NCI-H748 (cell line): Measurements from ENCODE around the gene SH3TC1.
A peak's percentile ranks its signal among the peaks of the same experiment; 100 is the strongest.

ENCODE experiments used
- DNase-seq: peaks from one replicate; lab custom pipeline; 2025; ENCODE audit not compliant: unreplicated experiment; lab: John Stamatoyannopoulos, UW

SH3TC1 gene

DNA sequence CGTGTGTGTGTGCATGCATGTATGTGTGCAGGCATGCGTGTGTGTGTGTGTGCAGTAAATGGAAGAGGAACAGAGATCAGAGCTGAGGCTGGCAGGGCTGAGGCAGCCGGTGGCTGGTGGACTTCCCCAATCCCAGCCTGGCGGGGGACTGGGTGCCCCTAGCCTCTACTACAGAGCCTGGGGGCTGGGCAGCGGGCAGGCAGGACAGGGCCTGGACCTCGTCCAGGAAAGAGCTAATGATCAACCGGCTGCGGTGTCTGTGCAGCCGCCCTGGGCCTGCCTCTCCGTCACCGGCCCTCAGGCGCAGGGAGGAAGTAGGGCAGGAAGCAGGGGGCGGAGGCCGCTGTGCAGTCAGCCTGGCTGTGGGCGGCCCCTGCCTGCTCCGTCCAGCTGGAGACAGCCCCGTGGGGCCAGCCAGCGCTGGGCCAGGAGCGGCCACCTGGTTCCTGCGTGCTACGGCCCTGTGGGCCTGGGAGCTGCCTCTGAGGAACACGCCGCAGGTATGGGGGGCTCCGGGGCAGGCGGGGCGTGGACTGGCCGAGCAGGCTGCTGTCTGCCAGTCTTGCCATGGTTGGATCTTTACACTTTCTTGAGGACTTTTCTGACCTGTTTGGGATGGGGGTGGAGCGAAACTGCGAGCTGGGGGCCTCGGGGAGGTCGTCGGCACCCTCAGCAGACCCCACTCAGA, at the start of gene SH3TC1:
TSS of gene SH3TC1 (plus strand) at position 385 of the 688 bp plus-strand sequence. CDS start 5,905 bp downstream, outside the sequence.
- DNase-seq: no peak

DNA sequence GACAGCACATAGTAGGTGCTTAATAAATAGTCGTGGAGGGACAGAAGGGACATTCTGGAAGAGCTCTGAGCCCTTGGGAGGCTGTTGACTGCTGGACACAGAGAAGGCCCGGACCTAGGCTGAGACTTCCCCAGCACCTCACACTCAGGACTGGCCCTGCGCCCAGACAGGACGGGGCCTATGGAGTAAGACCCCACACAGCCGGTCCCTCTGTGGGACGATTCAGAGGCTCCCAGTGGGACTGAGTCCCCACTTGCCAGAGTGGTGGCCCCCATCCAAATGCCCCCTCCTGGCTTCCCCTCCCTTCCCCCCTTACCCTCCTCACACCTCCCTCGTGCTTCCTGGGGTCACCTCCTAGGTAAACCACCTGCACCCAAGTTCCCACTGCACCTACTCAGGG, 49.4 kb upstream of the SH3TC1 start:
- DNase-seq: no peak

DNA sequence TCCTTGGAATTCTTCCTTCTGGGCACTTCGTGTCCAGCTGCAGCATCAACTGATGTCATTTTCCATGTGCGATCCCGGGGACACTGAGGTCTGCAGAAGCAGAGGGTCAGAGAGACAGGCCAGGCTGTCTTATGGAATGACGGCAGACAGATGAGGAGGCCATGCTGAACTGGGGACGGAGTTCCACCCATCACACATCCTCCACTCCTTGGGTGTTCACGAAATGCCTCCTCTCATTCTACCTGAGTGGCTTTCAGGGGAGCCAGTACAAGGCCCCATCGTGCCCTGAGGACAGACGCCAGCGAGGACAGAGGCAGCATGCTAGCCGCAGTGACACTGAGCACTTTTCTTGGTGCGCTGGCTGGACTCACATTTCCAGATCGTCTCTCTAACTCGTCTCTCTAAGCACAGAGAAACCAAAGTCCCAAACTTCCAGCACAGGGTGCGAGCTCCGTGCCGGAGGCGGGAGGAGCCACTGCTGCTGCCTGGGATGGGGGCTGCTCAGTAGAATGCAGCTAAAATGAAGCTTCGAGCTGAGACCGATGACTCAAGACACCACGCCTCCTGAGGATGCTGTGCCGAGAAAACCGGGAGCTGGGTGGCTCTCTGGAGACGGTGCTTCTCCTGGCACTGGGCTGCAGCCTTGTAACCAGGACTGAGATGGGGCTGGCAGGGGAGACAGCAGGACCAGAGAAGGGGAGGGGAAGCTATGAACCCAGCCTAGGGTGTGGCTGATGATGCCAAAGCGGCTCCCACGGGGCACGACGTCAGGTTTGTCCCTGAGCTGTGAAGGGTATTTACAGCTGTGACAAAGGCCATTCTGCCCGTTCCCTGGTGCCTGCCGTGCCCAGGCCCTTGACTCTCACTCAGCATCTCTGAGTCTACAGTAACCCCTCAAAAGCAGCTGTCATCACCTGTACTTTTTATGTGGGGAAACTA, 48.7 kb upstream of the SH3TC1 start:
- DNase-seq: no peak

DNA sequence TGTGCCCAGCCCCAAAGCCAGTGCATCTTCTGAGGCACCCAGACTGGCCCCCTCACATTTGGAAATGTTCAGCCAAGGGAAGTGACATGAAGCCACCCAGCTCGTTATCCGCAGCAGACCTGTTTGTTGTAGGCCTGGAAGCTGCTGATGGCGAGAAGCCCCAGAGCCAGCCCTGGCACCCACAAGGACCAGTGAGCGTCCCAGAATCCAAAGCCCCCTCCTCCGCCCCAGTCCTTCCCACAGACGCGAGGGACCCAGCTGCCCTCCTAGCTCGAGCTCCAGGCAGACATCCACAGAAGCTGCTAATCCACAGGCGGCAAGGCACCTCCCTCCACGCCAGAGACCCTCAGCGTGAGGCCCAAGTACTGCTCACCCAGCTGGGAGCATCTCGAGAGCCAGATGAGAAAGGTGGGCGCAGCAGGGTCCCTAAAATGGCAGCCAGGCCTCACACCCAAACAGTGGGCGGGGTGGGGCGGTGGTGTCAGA, 47.9 kb upstream of the SH3TC1 start:
- DNase-seq: no peak

DNA sequence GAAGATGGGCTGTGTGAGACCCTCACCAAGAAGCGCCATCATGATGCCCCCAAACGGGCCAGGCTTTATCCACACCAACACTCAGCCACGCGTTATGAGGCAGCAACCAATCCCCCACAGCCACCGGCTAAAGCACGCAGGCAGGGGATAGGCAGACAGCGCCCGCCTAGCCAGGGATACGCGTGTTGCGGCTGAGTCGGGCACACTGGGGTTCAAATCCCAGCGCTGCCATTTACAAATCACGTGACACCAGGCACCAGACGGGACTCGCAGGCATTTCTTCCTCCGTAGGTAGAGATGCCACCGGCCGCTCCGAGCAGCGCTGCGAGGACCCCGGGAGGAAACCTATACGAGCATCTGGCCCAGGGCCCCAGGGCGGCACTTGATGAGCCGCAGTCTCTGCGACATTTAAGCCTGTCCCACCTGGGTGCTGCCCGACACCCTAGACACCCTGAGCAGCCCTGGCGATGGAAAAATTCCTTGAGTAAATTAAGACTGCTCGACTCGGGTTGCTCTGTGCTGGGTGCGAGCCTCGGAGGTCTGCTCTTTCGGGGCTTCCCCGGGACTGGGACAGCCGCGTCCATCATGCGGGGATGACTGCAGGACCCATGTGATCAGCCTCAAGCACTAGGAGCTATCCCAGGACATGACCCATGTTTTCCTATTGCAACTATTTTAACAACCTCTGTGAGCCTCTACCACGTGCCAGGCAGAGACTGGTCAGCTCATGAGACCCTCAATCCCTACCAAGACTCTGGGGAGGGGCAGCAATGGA, 46.8 kb upstream of the SH3TC1 start:
- DNase-seq: no peak

DNA sequence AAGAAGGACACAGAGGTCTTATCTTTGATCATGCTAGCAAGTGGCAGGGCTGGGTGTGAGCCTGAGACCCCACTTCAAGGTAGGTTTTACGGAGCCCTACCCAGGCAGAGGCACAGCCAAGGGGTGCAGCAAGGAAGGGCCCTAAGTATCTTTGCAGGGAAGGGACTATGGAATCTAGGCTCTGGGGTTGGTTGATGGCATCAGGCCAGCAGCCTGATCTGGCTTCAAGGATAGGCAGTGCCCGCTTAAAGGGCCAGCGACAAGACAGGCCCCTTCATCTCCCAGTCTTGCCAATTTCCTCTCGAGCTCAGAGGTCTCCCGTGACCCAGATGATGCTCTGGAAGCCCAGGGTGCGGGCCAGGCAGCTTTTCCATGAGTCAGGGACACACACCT, 46.2 kb upstream of the SH3TC1 start:
- no peak for DNase-seq

DNA sequence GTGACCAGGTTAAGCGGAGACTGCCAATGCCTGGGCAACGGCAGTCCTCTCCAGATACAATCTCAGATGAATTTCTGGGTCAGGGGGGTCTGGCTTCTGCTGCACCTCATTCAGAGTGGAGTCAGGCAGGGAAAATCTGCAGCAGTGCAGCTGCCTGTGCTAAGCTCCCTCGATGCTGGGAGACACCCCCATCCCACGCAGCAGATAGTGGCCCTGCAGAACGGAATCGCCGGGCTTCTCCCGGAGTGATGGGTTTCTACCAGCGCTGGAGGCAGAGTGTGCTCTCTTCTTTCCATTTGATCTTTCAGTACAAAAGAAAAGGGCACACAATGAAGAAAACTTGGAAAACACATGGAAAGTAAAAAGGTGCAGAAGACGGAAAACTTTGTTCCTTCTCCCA, 45.6 kb upstream of the SH3TC1 start:
- DNase-seq: no peak

DNA sequence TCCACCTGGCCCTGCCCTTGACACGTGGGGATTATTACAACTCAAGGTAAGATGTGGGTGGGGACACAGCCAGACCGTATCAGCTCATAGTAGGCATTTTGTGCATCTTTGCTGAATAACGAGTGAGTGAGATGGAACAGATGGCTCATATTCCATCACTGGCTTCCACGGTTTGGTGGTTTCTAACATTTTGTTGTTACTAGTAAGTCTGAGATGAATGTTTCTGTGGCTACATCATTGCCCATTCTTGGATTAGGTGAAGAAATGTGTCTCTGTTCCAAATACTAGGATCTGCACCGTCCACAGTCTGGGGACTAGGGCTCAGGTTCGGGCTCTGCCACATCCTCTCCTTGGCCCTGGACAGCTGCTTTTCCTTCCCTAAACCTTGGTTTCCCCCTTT, 44.0 kb upstream of the SH3TC1 start:
- DNase-seq: no peak

DNA sequence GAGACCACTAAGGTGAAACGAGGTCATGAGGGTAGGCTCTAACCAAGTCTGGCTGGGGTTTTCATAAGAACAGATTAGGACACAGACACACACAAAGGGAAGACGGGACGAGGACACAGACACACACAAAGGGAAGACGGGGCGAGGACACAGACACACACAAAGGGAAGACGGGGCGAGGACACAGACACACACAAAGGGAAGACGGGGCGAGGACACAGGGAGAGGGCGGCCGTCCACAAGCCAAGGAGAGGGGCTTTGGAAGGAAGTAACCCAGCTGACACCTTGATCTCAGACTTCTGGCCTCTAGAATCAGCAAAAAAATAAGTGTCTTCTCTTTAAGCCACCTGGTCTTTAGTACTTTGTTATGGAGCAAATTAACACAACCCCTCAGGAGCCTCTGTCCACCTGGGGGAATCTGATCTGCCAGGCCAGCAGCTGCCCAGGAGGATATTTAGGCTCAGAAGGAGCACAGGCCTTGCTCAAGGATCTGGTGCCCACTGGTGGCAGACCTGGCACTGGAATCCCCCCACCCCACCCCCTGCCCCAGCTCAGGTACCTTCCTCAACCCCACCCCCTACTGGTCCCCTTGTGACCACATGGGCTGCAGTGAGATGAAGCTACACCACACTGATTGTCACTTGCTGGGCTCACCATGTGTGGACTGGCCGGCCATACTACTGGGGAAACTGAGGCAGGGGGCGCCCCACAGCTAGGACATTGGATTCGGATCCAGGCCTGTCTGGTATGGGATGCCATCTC, 43.2 kb upstream of the SH3TC1 start:
- peak; percentile 14 for DNase-seq

DNA sequence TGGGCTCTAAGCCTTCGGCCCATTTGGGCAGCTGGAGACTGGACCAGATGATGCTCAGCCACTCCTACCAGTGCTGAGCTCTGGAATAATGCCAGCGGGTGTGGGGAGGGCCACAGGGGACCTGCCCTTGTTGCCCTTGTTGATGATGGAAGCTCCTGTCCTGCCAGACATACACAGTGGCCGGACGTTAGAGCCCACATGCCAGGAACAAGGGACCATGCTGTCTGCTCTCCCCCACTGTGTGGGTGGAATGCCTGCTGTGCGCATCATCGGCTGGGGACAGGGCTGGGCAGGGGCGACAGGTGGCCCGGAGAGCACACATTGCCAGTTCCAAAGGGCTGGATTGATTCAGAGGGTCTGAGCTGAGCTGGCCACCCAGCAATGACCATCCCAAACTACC, 42.5 kb upstream of the SH3TC1 start:
- peak; percentile 9 for DNase-seq

DNA sequence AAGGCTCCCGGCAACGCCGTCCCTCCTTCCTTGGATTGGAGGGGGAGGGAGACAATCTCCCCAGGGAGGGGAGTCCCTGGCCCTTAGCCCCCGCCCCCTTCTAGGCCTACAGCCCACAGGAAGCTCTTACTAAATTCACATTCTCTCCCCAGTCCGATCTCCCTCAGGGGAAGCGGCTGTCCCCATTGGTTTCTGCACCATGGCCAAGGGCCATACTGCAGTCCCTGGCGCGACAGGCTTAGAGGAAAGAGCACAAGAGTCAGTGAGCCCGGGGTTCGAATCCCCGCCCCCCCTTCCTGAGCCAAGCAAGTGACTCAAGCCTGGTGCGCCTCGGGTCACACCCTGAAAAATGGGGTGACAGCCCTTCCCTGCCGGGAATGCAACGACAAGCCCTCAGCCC, 41.6 kb upstream of the SH3TC1 start:
- peak; percentile 25 for DNase-seq

DNA sequence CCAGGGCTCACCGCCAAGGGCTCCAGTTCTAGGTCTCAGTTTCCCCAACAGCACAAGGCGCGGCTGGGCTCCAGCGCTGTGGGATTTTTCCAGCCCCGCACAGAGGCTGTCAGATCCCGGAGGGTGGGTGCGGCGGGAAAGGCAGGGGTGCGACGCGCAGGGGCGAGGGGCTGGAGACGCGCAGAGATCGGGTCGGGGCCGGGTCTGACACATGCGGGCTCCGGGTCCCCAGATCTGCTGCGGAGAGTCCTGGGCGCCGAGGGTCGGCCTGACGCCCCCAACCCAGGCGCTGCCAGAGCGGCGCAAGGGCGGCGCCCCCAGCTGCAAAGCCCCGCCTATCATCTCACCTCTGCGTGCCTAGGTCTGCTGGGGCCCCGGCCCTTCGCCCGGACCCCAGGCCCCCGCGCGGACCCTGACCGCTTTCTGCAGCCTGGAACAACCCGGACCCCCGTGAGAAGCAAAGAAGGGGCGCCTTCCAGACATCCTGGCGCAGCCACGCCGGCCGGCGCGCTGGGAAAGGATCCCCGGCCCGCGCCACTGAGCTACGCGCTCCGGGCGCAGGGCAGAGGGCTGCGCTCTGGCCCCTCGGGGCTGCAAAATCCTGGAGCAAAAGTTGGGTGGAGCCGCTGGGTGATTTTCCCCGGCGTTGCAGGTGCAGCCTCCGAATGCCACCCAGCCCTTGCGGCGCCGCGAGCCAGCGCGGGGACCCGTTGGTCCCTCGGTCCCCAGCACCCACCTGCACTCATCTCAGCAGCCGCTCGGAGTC, 41.0 kb upstream of the SH3TC1 start:
- peak; percentile 62 for DNase-seq

DNA sequence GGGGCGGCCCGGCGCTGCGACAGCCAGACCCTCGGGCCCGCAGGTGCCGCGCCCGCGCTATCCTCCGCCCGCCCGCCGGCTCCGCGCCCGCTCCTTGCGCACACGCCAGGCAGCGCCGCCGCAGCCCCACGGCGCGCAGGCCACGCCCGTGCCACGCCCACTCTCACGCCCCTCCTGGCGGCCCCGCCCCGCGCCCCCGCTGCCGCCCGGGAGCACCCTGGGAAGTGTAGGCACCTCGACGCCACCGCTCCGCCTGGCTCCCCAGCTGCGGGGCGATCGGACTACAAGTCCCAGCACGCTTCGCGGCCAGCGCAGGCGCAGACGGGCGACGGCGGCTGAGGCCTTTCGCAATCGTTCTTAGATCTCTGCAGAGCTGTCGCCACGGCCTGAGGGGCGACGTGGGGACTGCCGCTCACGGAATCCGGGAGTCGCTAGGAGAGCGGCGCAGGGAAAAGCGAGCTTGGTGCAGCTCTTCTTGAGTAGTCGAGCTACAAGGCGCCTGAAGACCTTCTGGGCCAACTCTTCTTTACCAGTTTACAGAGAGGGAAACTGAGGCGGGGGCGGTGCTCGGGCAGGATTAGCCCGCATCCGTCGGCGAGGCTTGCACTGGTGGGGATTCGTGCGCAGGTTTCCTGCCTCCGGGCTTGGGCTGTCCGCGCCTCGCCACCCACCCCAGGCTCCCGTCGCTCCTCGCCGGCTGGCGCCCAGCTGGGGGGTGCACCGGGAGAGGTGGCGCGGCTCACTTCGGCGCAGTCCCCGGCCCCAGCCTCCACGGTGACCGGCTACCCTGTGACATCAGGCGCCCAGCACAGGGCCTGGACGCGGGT, 40.2 kb upstream of the SH3TC1 start, which contains the start of gene ABLIM2:
TSS of gene ABLIM2 (minus strand) at position 104 of the 827 bp plus-strand sequence. CDS start 124 bp downstream, outside the sequence.
- DNase-seq: peak; percentile 96

DNA sequence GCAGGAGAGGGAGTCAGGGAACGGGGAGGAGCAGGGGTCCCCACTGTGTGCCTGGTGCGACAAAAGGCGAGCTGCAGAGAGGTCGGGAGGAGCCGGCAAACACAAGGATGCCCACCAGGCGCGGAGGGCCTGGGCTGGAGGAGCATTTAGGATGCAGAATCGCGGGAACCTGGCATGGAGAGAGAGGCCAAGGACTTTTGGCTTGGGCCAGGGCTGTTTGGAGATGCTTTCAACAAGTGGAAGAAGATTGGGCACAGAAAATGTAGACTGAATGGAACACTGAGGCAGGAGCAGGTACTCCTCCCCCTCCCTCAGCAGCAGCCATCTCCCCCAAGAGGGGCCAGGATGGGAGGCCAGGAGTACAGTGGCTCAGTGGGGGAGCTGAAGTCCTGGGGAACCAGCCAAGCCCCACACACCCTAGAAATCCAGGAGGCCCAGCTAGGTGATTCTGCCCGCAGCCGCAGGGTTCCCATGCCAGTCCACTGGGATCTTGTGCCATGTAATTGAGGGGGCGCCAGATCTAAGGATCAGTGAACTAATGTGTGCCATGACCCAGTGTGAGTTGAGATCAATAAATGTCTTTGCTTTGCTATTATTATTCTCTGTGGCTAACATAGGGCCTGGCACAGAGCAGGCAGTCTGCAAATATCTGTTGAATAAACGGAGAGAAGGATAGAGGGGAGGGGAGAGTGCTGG, 39.4 kb upstream of the SH3TC1 start:
- DNase-seq: no peak

DNA sequence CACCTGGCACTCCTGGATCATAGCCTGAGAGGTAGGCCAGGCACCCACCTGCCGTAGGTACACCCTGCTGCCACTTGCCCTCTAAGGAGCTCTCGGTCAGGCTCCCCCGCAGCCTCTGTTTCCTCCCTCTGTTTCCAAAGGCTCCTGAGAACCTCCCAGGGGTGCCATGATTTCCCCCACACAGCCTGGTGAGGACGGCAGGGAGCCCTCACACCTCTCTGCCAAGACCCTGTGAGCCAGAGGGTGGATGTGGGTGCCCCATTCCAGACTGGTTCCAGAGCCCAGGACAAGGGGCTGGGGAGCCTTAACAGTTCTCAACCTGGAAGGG, 38.9 kb upstream of the SH3TC1 start:
- no peak for DNase-seq

DNA sequence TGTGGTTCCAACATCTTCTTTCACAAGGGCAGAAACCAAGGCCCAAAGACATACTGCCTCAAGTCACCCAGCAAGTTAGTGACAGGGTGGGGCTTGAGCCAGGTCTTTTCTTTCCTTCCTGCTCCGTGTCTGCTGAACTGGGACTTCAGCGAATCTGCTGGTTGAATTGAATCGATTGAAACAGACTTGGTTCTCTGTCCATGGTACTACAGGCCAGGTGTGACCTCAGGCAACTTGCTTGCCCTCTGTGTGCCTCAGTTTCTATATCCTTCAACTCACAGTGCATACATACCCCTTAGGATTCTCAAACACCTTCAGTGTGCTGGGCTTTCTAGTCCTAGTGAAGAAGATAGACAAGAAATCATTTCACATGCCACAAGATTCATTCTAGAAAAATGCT, 38.5 kb upstream of the SH3TC1 start:
- DNase-seq: no peak

DNA sequence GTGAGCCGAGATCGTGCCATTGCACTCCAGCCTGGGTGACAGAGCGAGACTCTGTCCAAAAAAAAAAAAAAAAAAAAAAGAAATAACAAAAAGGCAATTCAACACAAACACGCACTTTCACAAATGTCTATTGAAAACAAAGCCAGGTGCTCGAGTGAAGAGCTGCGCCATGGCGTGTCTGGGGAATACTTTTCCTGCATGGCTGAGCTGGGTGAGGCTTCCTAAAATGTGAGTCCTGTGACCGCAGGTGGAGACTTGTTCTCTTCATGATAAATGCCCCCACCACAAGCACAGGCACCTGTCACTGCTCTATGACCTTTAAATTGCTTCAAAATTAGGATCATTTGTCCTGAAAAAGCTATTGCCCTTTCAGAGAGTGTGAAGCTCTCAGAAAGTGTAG, 36.5 kb upstream of the SH3TC1 start:
- peak; percentile 28 for DNase-seq

DNA sequence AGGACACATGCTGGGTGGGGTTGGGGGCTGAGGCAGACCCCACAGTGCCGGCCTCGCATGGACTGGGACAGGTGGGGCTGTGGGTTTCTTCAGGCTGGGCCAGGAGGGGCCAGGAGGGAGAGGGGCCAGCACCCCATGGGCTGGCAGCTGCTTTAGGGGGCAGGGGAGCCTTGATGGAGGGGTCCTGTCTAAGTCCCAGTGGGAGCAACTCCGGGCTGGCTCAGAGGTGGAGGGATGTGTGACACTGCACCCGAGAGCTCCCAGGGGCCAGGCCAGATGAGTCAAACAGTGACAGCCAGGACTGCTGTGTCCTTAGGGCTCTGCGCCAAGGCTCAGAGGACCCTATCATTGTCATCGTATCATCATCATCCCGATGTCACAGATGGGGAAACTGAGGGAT, 36.1 kb upstream of the SH3TC1 start:
- no peak for DNase-seq
